HK-2 (cell line): ENCODE data around the gene TCEA3.
A peak's percentile ranks its signal among the peaks of the same experiment; 100 is the strongest.

ENCODE experiments used
- DNase-seq: peaks from one replicate; pipeline ENCODE4 v3.0.0-alpha.2; 2018; ENCODE audit not compliant: unreplicated experiment

Gene TCEA3

GRCh38 chr1:23367791-23368561, 56.6 kb downstream of the TCEA3 start:
- peak; percentile 99 for DNase-seq

DNA sequence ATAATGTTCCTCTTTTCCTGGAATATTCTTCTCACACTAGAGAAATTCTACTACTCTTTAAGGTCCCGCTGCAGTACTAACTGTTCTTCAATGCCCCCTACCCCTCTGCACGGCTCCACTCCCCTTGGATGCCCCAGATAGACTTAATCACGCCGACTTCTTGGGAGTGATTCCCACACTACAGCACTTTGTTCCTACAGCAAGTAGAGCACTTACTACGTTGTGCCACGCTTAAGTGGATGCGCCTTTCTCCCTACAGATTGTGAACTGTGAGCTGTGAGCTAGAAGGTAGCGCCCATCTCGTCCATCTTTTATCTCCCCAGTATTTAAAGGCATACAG, 57.1 kb downstream of the TCEA3 start:
- no peak for DNase-seq

DNA sequence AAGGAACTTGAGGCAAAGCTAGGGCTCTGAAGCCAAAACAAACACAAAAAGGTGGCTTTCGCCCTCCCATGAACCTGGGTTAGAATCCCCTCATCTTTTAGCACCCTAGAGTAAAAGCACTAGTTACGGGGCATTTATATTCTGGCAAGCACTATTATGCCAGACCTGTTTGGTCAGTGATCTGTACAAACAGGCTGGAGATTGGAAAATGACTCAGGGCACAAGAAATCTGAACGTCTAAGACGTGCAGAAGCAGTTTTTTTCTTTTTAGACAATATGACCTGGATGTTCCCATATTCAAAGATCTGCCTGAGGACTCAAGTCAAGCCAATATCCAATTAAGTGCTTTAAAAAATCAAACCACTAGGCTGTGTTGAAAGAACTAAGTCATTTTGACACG, 58.0 kb downstream of the TCEA3 start:
- no peak for DNase-seq

GRCh38 chr1:23366146-23366545, 58.4 kb downstream of the TCEA3 start:
- DNase-seq, result no peak

DNA sequence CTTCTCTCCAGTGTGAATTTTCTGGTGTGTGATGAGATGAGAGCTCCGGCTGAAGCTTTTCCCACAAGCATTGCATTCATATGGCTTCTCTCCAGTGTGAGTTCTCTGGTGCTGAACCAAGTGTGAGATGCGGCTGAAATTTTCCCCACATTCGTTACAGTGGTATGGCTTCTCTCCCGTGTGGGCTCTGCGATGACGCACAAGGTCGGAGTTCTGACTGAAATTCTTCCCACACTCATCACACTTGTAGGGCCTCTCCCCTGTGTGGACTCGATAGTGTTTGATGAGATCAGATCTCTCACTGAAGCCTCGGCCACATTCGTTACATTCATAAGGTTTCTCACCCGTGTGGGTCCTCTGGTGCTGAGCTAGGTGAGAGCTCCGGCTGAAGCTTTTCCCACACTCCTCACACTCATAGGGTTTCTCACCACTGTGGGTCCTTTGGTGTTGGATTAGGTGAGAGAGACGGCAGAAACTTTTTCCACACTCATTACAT, 62.3 kb downstream of the TCEA3 start:
- DNase-seq, result no peak

- no peak for DNase-seq
These were observed 66.2 kb downstream of the TCEA3 start for GRCh38 chr1:23358310-23358875.

DNA sequence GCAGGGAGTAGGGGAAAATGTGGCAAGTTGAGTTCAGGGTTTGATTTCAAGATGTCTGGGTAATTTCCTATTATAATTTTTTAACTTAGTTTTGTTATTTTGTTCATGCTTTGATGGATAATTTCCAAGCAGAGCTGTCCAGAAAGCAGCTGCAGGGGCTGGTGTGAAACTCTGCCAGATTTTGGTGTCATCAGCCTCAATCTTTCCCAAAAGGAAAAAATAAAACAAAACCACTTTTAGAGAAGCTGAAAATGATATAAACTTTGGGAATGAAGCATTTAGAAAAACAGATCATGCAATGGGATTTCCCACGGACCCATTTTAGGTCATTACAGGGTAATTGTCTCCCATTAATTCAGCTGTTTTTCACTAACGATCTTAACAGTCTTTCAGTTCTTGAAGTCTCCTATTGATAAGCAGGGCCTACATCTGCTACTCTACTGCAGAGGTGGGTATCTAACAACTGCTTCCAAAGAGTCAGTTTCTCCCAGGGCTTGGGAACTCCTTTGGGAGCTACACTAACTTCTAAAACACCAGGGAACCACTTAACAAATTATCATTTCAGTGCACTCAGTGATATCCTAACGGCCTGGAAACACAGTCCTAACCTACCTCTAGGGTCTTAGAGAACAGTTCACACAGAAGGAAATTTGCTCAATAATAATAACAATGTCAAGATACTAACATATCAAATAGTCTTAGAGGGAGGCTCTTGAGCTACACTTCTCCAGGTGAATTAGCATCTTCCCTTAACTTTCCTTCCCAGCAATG, 67.2 kb downstream of the TCEA3 start:
- DNase-seq, result no peak

GRCh38 chr1:23356471-23357137, 67.9 kb downstream of the TCEA3 start:
- no peak for DNase-seq

DNA sequence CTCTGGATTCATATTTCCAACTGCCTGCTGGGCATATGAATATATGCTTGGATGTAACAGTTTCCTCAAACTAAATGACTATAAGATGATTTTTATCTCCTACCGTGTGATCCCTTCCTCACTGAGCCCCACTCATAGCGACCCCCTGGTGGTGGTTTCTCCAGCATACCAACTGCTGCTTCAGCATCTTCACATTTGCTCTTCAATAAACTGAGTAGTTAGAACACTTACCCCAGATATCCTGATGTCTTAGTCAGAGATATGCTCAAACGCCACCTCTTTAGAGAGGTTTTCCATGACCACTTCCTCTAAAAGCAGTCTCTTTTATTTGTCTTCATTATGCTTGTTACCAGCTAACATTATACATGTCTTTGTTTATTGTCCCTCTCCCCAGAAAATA, 70.3 kb downstream of the TCEA3 start:
- DNase-seq, result no peak

- no peak for DNase-seq
These were observed 72.4 kb downstream of the TCEA3 start for GRCh38 chr1:23352096-23352695.

DNA sequence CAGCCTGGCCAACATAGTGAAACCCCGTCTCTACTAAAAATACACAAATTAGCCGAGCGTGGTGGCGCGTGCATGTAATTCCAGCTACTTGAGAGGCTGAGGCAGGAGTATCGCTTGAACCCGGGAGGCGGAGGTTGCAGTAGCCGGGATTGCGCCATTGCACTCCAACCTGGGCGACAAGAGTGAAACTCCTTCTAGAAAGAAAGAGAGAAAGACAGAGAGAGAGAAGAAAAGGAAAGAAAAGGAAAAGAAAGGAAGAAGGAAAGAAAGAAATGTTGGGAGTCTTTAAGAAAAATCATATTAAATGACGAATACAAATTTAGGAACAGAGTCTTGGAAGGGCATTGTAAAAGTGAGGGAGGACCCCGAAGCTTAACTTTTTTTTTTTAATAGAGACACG, 78.6 kb downstream of the TCEA3 start:
- no peak for DNase-seq

DNA sequence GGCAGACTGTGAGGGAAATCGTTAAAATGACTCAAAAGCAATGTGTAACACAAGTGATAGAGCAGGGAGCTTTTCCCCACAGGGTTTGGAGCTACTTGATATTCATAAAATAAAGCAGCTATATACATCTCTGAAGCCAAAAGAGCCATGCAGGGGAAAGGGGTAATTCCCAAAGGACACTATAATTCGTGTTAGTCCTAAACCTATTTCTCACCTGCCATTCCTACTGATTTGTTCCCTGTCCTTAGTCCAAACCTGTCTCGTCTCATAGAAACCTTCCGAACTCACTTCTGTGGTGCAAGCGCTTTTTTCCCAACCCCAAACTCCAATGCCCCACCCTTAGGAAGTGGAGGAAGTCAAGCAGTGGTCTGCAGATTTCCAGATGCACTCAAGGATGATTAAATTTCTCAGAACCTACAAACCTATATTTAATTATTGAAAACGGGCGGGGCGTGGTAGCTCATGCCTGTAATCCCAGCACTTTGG, 79.5 kb downstream of the TCEA3 start:
- peak; percentile 38 for DNase-seq

- DNase-seq, result peak; percentile 100
These were observed 80.2 kb downstream of the TCEA3 start, which contains the start of gene HNRNPR for GRCh38 chr1:23344111-23344986. TSS of gene HNRNPR (minus strand) at chr1:23344284. CDS start at chr1:23341008, 3,276 bp downstream.

GRCh38 chr1:23343221-23344110, 81.1 kb downstream of the TCEA3 start:
- DNase-seq, result peak; percentile 43

DNA sequence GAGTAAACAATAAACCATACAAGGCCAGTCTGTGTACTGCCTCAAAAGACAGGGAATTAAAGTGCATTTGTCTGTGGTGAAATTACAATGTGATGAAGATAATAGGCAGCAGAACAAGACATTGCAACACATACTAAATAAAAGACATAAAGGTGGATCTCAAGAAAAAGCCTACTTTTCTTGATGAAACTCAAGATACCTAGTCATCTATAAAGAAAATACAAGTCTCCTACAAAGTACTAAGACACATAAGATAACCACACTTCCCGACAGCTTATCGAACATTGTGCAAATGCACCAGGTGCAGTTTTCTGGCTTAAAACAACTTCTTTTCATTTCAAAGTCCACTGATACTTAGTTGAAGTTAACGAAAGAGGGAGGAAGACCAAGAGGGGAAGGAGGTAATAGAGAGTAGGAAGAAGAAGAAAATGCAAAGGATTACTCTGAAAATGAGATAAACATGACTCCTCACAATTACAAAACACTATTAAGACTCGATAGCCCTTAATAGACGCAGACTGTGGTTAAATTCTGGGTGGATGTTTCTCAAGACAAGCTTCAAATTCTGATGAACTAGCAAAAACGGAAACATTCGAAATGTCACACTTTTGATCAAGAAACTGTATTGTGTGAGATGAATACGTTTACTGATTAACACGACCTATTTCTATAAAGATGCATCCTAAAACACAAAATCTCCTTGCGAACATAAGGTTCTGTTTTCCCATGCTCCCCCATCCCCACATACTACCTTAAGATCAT, 82.4 kb downstream of the TCEA3 start:
- DNase-seq, result no peak

DNA sequence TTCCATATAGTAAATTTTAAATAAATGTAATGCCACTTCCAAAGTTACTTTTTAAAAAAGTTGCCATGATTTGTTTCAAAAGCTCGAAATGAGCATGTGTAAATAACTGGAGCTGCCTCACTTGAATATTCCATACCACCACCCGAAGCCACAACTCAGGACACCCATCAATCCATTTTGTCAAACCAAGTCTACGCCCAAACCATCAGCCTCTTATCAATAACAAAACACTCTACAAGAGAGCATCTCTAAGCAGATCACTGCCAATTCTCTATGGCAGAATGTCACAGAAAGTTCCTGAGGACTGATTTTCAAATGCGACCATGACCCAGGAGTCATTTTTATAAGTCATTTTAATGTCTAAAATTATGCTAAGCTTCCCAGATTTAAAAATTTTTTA, 84.9 kb downstream of the TCEA3 start:
- DNase-seq, result no peak

- no peak for DNase-seq
These were observed 86.7 kb downstream of the TCEA3 start for GRCh38 chr1:23337869-23338268.

- no peak for DNase-seq
These were observed 92.8 kb downstream of the TCEA3 start for GRCh38 chr1:23331713-23332112.
